ENCODE results near the gene DGKQ. TPM values are rescaled to one million over a fixed set of nuclear protein-coding genes. Genes with fewer than 3 reads are reported as not detected.

Gene DGKQ
- polyA plus RNA-seq, 1 of the 3 experiments (the other 2 are of a cell fraction) = 10.9 TPM

GRCh38 chr4:951186-951585 lies 22.2 kb downstream of the DGKQ start:
- Histone ChIP-seq H3F3A (replicated peaks; ENCODE audit: insufficient read depth) (no peaks in the 10 kb centered on the region), H3K27me3 (ENCODE audit: insufficient read depth) (no peaks in the 10 kb centered on the region), H3K27ac (ENCODE audit: low read depth in 2 of 2, low read length in 1 of 2) (no peak overlapping the region), H3K9me3 (no peaks in the 10 kb centered on the region), H4K20me1 (ENCODE audit: insufficient read depth) (no peaks in the 10 kb centered on the region), H3K4me3 (ENCODE audit: low read depth in 2 of 2, low read length in 1 of 2) (no peak overlapping the region), H3K4me1 (ENCODE audit: control insufficient read depth in 1 of 2, insufficient read depth in 2 of 2, low read depth in 1 of 2, low read length in 1 of 2) (no peaks in the 10 kb centered on the region), H2AFZ (ENCODE audit: low read depth) (no peak overlapping the region), H3K9me2 (no peaks in the 10 kb centered on the region), H3K4me2 (no peak overlapping the region), H3K9ac (no peak overlapping the region), H3K79me2 (ENCODE audit: insufficient read depth) (no peaks in the 10 kb centered on the region), H3K36me3 (replicated peaks in 1 of 2; ENCODE audit: control insufficient read depth in 1 of 2, insufficient read depth in 2 of 2, low read length in 1 of 2) (no peaks in the 10 kb centered on the region)
- TF ChIP-seq MXI1 (IDR thresholded peaks at IDR 0.05; ENCODE audit: low read depth, low read length) = no peak
- TF ChIP-seq NRF1 (IDR thresholded peaks at IDR 0.05; ENCODE audit: low read depth, low read length) = no peak
- no peak for TF ChIP-seq ZBTB33 (IDR thresholded peaks at IDR 0.05; ENCODE audit: borderline replicate concordance, low read depth)
- no peak for TF ChIP-seq FOXM1 (IDR thresholded peaks at IDR 0.05; ENCODE audit: low read depth)
- no peak for TF ChIP-seq FOSL2 (IDR thresholded peaks at IDR 0.05; ENCODE audit: borderline replicate concordance, low read depth)
- no peak for TF ChIP-seq USF1 (IDR thresholded peaks at IDR 0.05; ENCODE audit: borderline replicate concordance, low read depth)
- no peak for TF ChIP-seq CTCF (IDR thresholded peaks at IDR 0.05)
- TF ChIP-seq USF2 (IDR thresholded peaks at IDR 0.05; ENCODE audit: borderline replicate concordance, low read depth, low read length) = no peak
- no peak for TF ChIP-seq SIN3A (IDR thresholded peaks at IDR 0.05; ENCODE audit: borderline replicate concordance, low read depth, low read length)
- no peak for TF ChIP-seq MAX (IDR thresholded peaks at IDR 0.05; ENCODE audit: low read depth)
- CTCF ChIA-PET = no interaction called here
- no peak for DNase-seq
- POLR2A ChIA-PET = no interaction called here
- WGBS (ENCODE audit: low lambda C conversion rate) = 88% methylated on average over 6 of the region's 7 CpGs
